HepG2 (cell line): Measurements from ENCODE around the gene PAFAH1B2.

Experiments used
- CAMTA2 ChIP-seq: sonication (generic); formaldehyde crosslinking; IDR thresholded peaks from 2 replicates; pipeline ENCODE4 v1.4.0; 2020; ENCODE audit warnings: mild to moderate bottlenecking, missing genetic modification reagents, borderline replicate concordance
- CEBPB ChIP-seq: IDR thresholded peaks from 2 replicates; pipeline ENCODE4 v1.6.1; 2011; ENCODE audit warnings: low read depth, low read length, improper control_type of control experiment, borderline replicate concordance
- GTF2F1 ChIP-seq: fragments of 150-350 bp; IDR thresholded peaks from 2 replicates; pipeline ENCODE4 v1.6.1; 2014; ENCODE audit warnings: low read length
- KLF16 ChIP-seq, 2 experiments: sonication (generic) in 1 of 2; formaldehyde crosslinking in 1 of 2; IDR thresholded peaks; 2 replicates each; pipeline versions ENCODE4 v1.6.1 to v1.8.0; 2016 to 2023; ENCODE audit warnings: missing genetic modification reagents in 2 of 2, missing compliant biosample characterization in 1 of 2
- MAZ ChIP-seq, 2 experiments: sonication (generic) in 1 of 2; formaldehyde crosslinking in 1 of 2; IDR thresholded peaks; 2 replicates each; pipeline versions ENCODE4 v1.5.0 to v1.6.1; 2012 to 2020; ENCODE audit warnings: low read depth in 2 of 2, mild to moderate bottlenecking in 2 of 2, borderline replicate concordance in 1 of 2, improper control_type of control experiment in 1 of 2, low read length in 1 of 2, missing genetic modification reagents in 1 of 2, moderate library complexity in 1 of 2
- POLR2A ChIP-seq, 2 experiments: IDR thresholded peaks; 2 replicates each; pipeline ENCODE4 v1.6.1; 2011; ENCODE audit warnings: low read depth in 2 of 2, low read length in 2 of 2, mild to moderate bottlenecking in 1 of 2, moderate library complexity in 1 of 2; ENCODE audit not compliant: insufficient read depth in 1 of 2
- POLR2AphosphoS5 ChIP-seq: IDR thresholded peaks from 2 replicates; pipeline ENCODE4 v1.6.1; 2012; ENCODE audit warnings: low read depth, low read length
- REST ChIP-seq, 2 experiments: IDR thresholded peaks; 2 replicates each; pipeline ENCODE4 v1.6.1; 2011 to 2012; ENCODE audit warnings: low read length in 2 of 2, borderline replicate concordance in 1 of 2, low read depth in 1 of 2, mild to moderate bottlenecking in 1 of 2, moderate library complexity in 1 of 2
- SAFB2 ChIP-seq: sonication (generic); formaldehyde crosslinking; IDR thresholded peaks from 2 replicates; pipeline ENCODE4 v1.5.1; 2020; ENCODE audit warnings: missing genetic modification reagents, low read depth, mild to moderate bottlenecking, borderline replicate concordance
- STAG1 ChIP-seq: sonication (generic); formaldehyde crosslinking; IDR thresholded peaks from 2 replicates; pipeline ENCODE4 v1.4.0; 2020; ENCODE audit warnings: missing genetic modification reagents
- ZBTB34 ChIP-seq: sonication (generic); formaldehyde crosslinking; IDR thresholded peaks from 2 replicates; pipeline ENCODE4 v1.8.0; 2022; ENCODE audit warnings: mild to moderate bottlenecking, missing genetic modification reagents
- ZNF629 ChIP-seq: sonication (generic); formaldehyde crosslinking; conservative IDR thresholded peaks from 2 replicates; pipeline ENCODE4 v1.5.0; 2020; ENCODE audit warnings: missing genetic modification reagents
- TF ChIP-seq, protein P1 (sequence below): sonication (generic); formaldehyde crosslinking; IDR thresholded peaks from 2 replicates; pipeline ENCODE4 v1.8.0; 2022; ENCODE audit warnings: missing genetic modification reagents, mild to moderate bottlenecking, inconsistent platforms, borderline replicate concordance

DNA sequence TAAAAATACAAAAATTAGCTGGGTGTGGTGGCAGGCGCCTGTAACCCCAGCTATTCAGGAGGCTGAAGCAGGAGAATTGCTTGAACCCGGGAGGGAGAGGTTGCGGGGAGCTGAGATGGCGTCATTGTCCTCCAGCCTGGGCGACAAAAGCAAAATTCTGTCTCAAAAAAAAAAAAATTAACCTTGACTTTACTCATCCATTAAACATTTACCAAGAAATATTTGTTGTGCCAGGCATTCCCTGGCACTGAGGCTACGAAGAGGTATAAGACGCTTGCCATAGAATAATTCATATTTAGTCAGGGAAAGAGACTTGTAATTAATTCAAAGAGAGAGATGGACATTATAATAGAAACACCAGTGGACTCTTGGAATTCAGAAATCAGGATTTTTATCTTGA is 13.2 kb upstream of the PAFAH1B2 start:
- TF ChIP-seq, protein P1, sequence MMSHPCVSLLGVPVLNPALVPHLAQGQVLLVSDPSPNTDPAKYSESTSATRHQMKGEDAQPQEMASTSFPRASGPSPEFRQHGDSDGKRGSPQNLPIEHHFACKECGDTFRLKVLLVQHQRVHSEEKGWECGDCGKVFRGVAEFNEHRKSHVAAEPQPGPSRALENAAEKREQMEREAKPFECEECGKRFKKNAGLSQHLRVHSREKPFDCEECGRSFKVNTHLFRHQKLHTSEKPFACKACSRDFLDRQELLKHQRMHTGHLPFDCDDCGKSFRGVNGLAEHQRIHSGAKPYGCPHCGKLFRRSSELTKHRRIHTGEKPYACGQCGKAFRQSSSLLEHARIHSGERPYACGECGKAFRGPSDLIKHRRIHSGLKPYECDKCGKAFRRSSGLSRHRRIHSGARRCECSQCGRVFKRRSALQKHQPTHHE: no peak
- TF ChIP-seq SAFB2 (CRISPR knock-in tag) (no peak), MAZ (IDR thresholded peaks at IDR 0.05; ENCODE audit: borderline replicate concordance, low read depth, low read length) (no peak), MAZ (CRISPR knock-in tag; IDR thresholded peaks at IDR 0.05; ENCODE audit: low read depth) (no peak), POLR2AphosphoS5 (no peak), STAG1 (CRISPR knock-in tag) (no peak), ZBTB34 (CRISPR knock-in tag) (no peak), KLF16 (CRISPR knock-in tag; IDR thresholded peaks at IDR 0.05) (no peak), CAMTA2 (no peak), POLR2A (IDR thresholded peaks at IDR 0.05; ENCODE audit: insufficient read depth in 1 of 2, low read depth in 2 of 2, low read length in 2 of 2) (no peak), ZNF629 (CRISPR knock-in tag) (no peak), CEBPB (no peak), REST (IDR thresholded peaks at IDR 0.05; ENCODE audit: borderline replicate concordance in 1 of 2, low read depth in 1 of 2, low read length in 2 of 2) (no peak), GTF2F1 (no peak)
